HepG2 (cell line): ENCODE data around the gene TTC39C. TPM values are rescaled to one million over a fixed set of nuclear protein-coding genes. Genes with fewer than 3 reads are reported as not detected.
A peak's percentile ranks its signal among the peaks of the same experiment; 100 is the strongest.

ENCODE experiments used
- GPN1 ChIP-seq: sonication (generic); formaldehyde crosslinking; IDR thresholded peaks from 2 replicates; pipeline ENCODE4 v1.5.1; 2020; ENCODE audit warnings: missing genetic modification reagents, borderline replicate concordance
- HMGA1 ChIP-seq: sonication (generic); formaldehyde crosslinking; conservative IDR thresholded peaks from 2 replicates; pipeline ENCODE4 v1.4.0; 2020; ENCODE audit warnings: missing genetic modification reagents
- HOXA3 ChIP-seq: sonication (generic); formaldehyde crosslinking; IDR thresholded peaks from 2 replicates; pipeline ENCODE4 v1.5.0; 2020; ENCODE audit warnings: missing genetic modification reagents
- KLF15 ChIP-seq: sonication (generic); formaldehyde crosslinking; IDR thresholded peaks from 2 replicates; pipeline ENCODE4 v1.8.1; 2023; ENCODE audit warnings: borderline replicate concordance, mild to moderate bottlenecking, inconsistent platforms, missing genetic modification reagents, mixed read lengths
- KLF16 ChIP-seq, 2 experiments: sonication (generic) in 1 of 2; formaldehyde crosslinking in 1 of 2; IDR thresholded peaks; 2 replicates each; pipeline versions ENCODE4 v1.6.1 to v1.8.0; 2016 to 2023; ENCODE audit warnings: missing genetic modification reagents in 2 of 2, missing compliant biosample characterization in 1 of 2
- KLF9 ChIP-seq: IDR thresholded peaks from 2 replicates; pipeline ENCODE4 v1.6.1; 2016; ENCODE audit warnings: low read depth
- PHF20 ChIP-seq: sonication (generic); formaldehyde crosslinking; IDR thresholded peaks from 2 replicates; pipeline ENCODE4 v1.5.0; 2020; ENCODE audit warnings: mild to moderate bottlenecking, missing genetic modification reagents
- PHF21A ChIP-seq: sonication (generic); formaldehyde crosslinking; IDR thresholded peaks from 2 replicates; pipeline ENCODE4 v1.5.0; 2020; ENCODE audit warnings: mild to moderate bottlenecking, missing genetic modification reagents
- POLR2A ChIP-seq, 2 experiments: IDR thresholded peaks; 2 replicates each; pipeline ENCODE4 v1.6.1; 2011; ENCODE audit warnings: low read depth in 2 of 2, low read length in 2 of 2, mild to moderate bottlenecking in 1 of 2, moderate library complexity in 1 of 2; ENCODE audit not compliant: insufficient read depth in 1 of 2
- POLR2G ChIP-seq: fragments of 200-400 bp; formaldehyde crosslinking; IDR thresholded peaks from 2 replicates; pipeline ENCODE4 v1.6.1; 2018; ENCODE audit warnings: mild to moderate bottlenecking, low read depth, low read length, moderate library complexity
- SIX1 ChIP-seq: sonication (generic); formaldehyde crosslinking; IDR thresholded peaks from 2 replicates; pipeline ENCODE4 v1.4.0; 2020; ENCODE audit warnings: missing genetic modification reagents, borderline replicate concordance
- THAP11 ChIP-seq: IDR thresholded peaks from 2 replicates; pipeline ENCODE4 v1.6.1; 2016; ENCODE audit warnings: missing biosample characterization, missing genetic modification reagents
- YEATS4 ChIP-seq: sonication (generic); formaldehyde crosslinking; IDR thresholded peaks from 2 replicates; pipeline ENCODE4 v1.4.0; 2020; ENCODE audit warnings: missing genetic modification reagents, borderline replicate concordance
- ZNF253 ChIP-seq: sonication (generic); formaldehyde crosslinking; IDR thresholded peaks from 2 replicates; pipeline ENCODE4 v1.8.0; 2022; ENCODE audit warnings: mild to moderate bottlenecking, missing genetic modification reagents, borderline replicate concordance
- polyA plus RNA-seq, 8 experiments: library from polyadenylated mRNA; depleted of rRNA in 3 of 8; stranded (reverse) in 7 of 8; unstranded in 1 of 8; fragments of >200 nt; fragmentation: Illumina TruSeq in 4 of 8; extraction: Trizol in 4 of 8; gene quantifications; 2 replicates each; pipeline versions ENCODE4 v1.2.1 to v1.2.3, GENCODE V29; 2011 to 2016; ENCODE audit warnings: low read depth in 4 of 8, missing spikeins in 1 of 8, mixed read lengths in 1 of 8; ENCODE audit not compliant: insufficient read depth in 1 of 8
- total RNA-seq, 5 experiments: library from RNA; depleted of rRNA; stranded (reverse); fragments of >200 nt; fragmentation: Illumina TruSeq; extraction: Trizol; gene quantifications; 2 replicates each; pipeline ENCODE4 v1.2.3, GENCODE V29; 2016; ENCODE audit warnings: low read depth in 1 of 5
- TF ChIP-seq, protein P1 (sequence below): sonication (generic); formaldehyde crosslinking; IDR thresholded peaks from 2 replicates; pipeline ENCODE4 v1.5.0; 2020; ENCODE audit warnings: missing genetic modification reagents
- TF ChIP-seq, protein P2 (sequence below): sonication (generic); formaldehyde crosslinking; IDR thresholded peaks from 2 replicates; pipeline ENCODE4 v1.8.0; 2022; ENCODE audit warnings: mild to moderate bottlenecking, missing genetic modification reagents, moderate library complexity
- TF ChIP-seq, protein P3 (sequence below): sonication (generic); formaldehyde crosslinking; IDR thresholded peaks from 2 replicates; pipeline ENCODE4 v1.5.0; 2020; ENCODE audit warnings: mild to moderate bottlenecking, missing genetic modification reagents, borderline replicate concordance
- TF ChIP-seq, protein P4 (sequence below): sonication (generic); formaldehyde crosslinking; IDR thresholded peaks from 2 replicates; pipeline ENCODE4 v1.4.0; 2020; ENCODE audit warnings: missing genetic modification reagents

TTC39C gene
- total and polyA plus RNA-seq, 2 of the 13 experiments (the other 11 are each of a cell fraction or from before 2014, with no cell fraction given) = 19.1 to 25.9 TPM

DNA sequence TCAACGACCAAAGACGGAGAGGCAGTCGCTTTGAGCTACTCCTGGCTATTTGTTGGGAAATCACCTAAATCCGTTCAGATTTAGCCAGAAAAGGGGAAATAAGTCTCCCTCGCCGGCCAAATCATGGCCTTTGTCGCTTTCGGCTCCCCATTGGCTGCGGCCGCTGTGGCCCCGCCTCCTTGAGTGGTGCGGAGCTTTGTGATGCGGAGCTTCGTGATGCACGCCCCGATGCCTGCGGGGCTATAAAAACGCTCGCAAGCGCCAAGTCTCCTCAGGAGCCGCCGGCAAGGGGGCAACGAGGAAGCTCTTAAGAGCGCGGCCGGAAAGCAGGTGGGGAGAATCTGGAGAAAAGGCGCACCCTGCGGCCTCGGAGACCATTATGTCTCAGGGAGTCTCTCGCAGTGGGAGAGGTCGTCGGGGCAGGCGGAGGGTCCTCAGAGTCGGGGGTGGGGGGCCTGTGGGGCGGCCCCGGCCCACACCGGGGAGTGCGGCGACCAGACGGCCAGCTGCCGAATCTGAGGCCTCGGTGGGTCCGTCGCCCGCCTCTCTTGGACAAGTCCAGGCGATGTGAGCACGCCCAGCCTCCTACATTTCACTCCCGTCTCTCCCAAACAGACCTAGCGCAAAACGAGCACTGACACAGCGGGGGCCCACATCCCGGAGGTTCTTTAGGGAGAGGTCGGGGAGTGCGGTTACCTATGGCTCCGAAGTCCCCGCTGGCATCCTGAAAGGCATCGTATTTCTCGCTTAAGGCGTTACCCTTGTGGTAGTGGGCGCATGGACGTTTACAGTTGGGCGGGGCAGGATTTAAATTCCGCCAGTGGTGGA lies 124.4 kb downstream of the TTC39C start, which contains the start of gene CABYR (continued):
- TF ChIP-seq PHF21A (CRISPR knock-in tag) = peak; percentile 24; the same call in 1 of the 2 replicates
- TF ChIP-seq GPN1 (CRISPR knock-in tag) = no peak
- TF ChIP-seq THAP11 (CRISPR knock-in tag) = no peak
- no peak for TF ChIP-seq POLR2A (IDR thresholded peaks at IDR 0.05; ENCODE audit: insufficient read depth in 1 of 2, low read depth in 2 of 2, low read length in 2 of 2)
- TF ChIP-seq SIX1 (CRISPR knock-in tag) = no peak
- 0 out of 2 replicates have a peak, but pooled peaks have one; percentile 36 for TF ChIP-seq POLR2G
- no peak for TF ChIP-seq KLF9 (CRISPR knock-in tag)
- TF ChIP-seq ZNF253 (CRISPR knock-in tag) = no peak
- no peak for TF ChIP-seq HMGA1 (CRISPR knock-in tag)
- no peak for TF ChIP-seq HOXA3
- TF ChIP-seq, protein P1, sequence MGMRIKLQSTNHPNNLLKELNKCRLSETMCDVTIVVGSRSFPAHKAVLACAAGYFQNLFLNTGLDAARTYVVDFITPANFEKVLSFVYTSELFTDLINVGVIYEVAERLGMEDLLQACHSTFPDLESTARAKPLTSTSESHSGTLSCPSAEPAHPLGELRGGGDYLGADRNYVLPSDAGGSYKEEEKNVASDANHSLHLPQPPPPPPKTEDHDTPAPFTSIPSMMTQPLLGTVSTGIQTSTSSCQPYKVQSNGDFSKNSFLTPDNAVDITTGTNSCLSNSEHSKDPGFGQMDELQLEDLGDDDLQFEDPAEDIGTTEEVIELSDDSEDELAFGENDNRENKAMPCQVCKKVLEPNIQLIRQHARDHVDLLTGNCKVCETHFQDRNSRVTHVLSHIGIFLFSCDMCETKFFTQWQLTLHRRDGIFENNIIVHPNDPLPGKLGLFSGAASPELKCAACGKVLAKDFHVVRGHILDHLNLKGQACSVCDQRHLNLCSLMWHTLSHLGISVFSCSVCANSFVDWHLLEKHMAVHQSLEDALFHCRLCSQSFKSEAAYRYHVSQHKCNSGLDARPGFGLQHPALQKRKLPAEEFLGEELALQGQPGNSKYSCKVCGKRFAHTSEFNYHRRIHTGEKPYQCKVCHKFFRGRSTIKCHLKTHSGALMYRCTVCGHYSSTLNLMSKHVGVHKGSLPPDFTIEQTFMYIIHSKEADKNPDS (CRISPR knock-in tag) = no peak
- TF ChIP-seq, protein P2, sequence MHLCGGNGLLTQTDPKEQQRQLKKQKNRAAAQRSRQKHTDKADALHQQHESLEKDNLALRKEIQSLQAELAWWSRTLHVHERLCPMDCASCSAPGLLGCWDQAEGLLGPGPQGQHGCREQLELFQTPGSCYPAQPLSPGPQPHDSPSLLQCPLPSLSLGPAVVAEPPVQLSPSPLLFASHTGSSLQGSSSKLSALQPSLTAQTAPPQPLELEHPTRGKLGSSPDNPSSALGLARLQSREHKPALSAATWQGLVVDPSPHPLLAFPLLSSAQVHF (CRISPR knock-in tag) = no peak
- TF ChIP-seq, protein P3, sequence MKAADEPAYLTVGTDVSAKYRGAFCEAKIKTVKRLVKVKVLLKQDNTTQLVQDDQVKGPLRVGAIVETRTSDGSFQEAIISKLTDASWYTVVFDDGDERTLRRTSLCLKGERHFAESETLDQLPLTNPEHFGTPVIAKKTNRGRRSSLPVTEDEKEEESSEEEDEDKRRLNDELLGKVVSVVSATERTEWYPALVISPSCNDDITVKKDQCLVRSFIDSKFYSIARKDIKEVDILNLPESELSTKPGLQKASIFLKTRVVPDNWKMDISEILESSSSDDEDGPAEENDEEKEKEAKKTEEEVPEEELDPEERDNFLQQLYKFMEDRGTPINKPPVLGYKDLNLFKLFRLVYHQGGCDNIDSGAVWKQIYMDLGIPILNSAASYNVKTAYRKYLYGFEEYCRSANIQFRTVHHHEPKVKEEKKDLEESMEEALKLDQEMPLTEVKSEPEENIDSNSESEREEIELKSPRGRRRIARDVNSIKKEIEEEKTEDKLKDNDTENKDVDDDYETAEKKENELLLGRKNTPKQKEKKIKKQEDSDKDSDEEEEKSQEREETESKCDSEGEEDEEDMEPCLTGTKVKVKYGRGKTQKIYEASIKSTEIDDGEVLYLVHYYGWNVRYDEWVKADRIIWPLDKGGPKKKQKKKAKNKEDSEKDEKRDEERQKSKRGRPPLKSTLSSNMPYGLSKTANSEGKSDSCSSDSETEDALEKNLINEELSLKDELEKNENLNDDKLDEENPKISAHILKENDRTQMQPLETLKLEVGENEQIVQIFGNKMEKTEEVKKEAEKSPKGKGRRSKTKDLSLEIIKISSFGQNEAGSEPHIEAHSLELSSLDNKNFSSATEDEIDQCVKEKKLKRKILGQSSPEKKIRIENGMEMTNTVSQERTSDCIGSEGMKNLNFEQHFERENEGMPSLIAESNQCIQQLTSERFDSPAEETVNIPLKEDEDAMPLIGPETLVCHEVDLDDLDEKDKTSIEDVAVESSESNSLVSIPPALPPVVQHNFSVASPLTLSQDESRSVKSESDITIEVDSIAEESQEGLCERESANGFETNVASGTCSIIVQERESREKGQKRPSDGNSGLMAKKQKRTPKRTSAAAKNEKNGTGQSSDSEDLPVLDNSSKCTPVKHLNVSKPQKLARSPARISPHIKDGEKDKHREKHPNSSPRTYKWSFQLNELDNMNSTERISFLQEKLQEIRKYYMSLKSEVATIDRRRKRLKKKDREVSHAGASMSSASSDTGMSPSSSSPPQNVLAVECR = 0 out of 2 replicates have a peak, but pooled peaks have one; percentile 11
- no peak for TF ChIP-seq PHF20 (CRISPR knock-in tag)
- no peak for TF ChIP-seq KLF15 (CRISPR knock-in tag)
- 0 out of 2 replicates have a peak, but pooled peaks have one; percentile 31 for TF ChIP-seq YEATS4 (CRISPR knock-in tag)
- TF ChIP-seq, protein P4, sequence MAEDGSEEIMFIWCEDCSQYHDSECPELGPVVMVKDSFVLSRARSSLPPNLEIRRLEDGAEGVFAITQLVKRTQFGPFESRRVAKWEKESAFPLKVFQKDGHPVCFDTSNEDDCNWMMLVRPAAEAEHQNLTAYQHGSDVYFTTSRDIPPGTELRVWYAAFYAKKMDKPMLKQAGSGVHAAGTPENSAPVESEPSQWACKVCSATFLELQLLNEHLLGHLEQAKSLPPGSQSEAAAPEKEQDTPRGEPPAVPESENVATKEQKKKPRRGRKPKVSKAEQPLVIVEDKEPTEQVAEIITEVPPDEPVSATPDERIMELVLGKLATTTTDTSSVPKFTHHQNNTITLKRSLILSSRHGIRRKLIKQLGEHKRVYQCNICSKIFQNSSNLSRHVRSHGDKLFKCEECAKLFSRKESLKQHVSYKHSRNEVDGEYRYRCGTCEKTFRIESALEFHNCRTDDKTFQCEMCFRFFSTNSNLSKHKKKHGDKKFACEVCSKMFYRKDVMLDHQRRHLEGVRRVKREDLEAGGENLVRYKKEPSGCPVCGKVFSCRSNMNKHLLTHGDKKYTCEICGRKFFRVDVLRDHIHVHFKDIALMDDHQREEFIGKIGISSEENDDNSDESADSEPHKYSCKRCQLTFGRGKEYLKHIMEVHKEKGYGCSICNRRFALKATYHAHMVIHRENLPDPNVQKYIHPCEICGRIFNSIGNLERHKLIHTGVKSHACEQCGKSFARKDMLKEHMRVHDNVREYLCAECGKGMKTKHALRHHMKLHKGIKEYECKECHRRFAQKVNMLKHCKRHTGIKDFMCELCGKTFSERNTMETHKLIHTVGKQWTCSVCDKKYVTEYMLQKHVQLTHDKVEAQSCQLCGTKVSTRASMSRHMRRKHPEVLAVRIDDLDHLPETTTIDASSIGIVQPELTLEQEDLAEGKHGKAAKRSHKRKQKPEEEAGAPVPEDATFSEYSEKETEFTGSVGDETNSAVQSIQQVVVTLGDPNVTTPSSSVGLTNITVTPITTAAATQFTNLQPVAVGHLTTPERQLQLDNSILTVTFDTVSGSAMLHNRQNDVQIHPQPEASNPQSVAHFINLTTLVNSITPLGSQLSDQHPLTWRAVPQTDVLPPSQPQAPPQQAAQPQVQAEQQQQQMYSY (CRISPR knock-in tag) = no peak
- no peak for TF ChIP-seq KLF16 (CRISPR knock-in tag; IDR thresholded peaks at IDR 0.05)
